Endothelial cell of umbilical vein (primary cell): Measurements from ENCODE around the gene ABI3. TPM values are rescaled to one million over a fixed set of nuclear protein-coding genes. Genes with fewer than 3 reads are reported as not detected.

ENCODE experiments used
- BruUV-seq: library from RNA; stranded (reverse); fragments of 400-500 nt; replicated peaks from 2 replicates; lab custom pipeline; 2021; lab: Mats Ljungman, UMichigan
- CTCF ChIA-PET: fragments of 300-600, 350-600 bp; sonication (Branson Sonifier 250); formaldehyde crosslinking; loops from one replicate; lab custom pipeline; 2021; ENCODE audit warnings: antibody characterized with exemption, inconsistent platforms; lab: Charles Lee
- POLR2A ChIA-PET: fragments of 300-600, 350-600 bp; sonication (Branson Sonifier 250); formaldehyde crosslinking; loops from one replicate; lab custom pipeline; 2021; ENCODE audit warnings: antibody characterized with exemption, inconsistent platforms; lab: Charles Lee
- DNase-seq: peaks from one replicate; pipeline ENCODE4 v3.0.0-alpha.2; 2011; ENCODE audit warnings: low read depth, low spot score
- FAIRE-seq: peaks from 2 replicates; lab custom pipeline; 2011; peaks lifted over from hg19 to GRCh38; lab: Jason Lieb, UNC
- H2AFZ ChIP-seq: 2 replicates; pipeline ENCODE4 v1.6.0; 2012; ENCODE audit warnings: low read depth, low read length, control low read depth, inconsistent platforms
- H3K27ac ChIP-seq: 2 replicates; pipeline ENCODE4 v1.5.1; 2011; ENCODE audit warnings: low read depth, mild to moderate bottlenecking, control low read depth, low read length, moderate library complexity; ENCODE audit not compliant: insufficient read depth
- H3K27me3 ChIP-seq, 2 experiments: 2 replicates each; pipeline versions ENCODE4 v1.6.0 to v1.6.1; 2011; ENCODE audit warnings: low read length in 2 of 2, mixed read lengths in 1 of 2; ENCODE audit not compliant: control insufficient read depth in 2 of 2, insufficient read depth in 2 of 2
- H3K36me3 ChIP-seq, 2 experiments: 2 replicates in 1 of 2; 3 replicates in 1 of 2; pipeline ENCODE4 v1.5.1; 2011; ENCODE audit warnings: low read length in 2 of 2, mild to moderate bottlenecking in 1 of 2, moderate library complexity in 1 of 2; ENCODE audit not compliant: control insufficient read depth in 2 of 2, insufficient read depth in 2 of 2; ENCODE audit errors: extremely low read depth in 1 of 2
- H3K4me1 ChIP-seq: 3 replicates; pipeline ENCODE4 v1.5.1; 2011; ENCODE audit warnings: mild to moderate bottlenecking, low read length; ENCODE audit not compliant: control insufficient read depth, insufficient read depth; ENCODE audit errors: extremely low read depth
- H3K4me2 ChIP-seq: 2 replicates; pipeline ENCODE4 v1.6.1; 2011; ENCODE audit warnings: low read length, control low read depth, mixed read lengths; ENCODE audit not compliant: insufficient read depth
- H3K4me3 ChIP-seq, 3 experiments: fragments of 200-600 bp in 1 of 3; sonication (generic), shearing (Covaris generic) in 1 of 3; replicated peaks in 1 of 3; 2 replicates each; pipeline ENCODE4 v1.5.1; 2011 to 2016; ENCODE audit warnings: control low read depth in 3 of 3, low read length in 3 of 3, mild to moderate bottlenecking in 2 of 3, inconsistent platforms in 1 of 3, low read depth in 1 of 3, moderate library complexity in 1 of 3; ENCODE audit not compliant: insufficient read depth in 1 of 3
- H3K79me2 ChIP-seq: 2 replicates; pipeline ENCODE4 v1.6.0; 2012; ENCODE audit warnings: low read length, inconsistent platforms; ENCODE audit not compliant: control insufficient read depth, insufficient read depth
- H3K9ac ChIP-seq: replicated peaks from 2 replicates; pipeline ENCODE3; 2011; ENCODE audit warnings: low read length, control low read depth; ENCODE audit not compliant: insufficient read depth; ENCODE audit errors: extremely low read depth
- H3K9me1 ChIP-seq: replicated peaks from 3 replicates; pipeline ENCODE4 v1.6.0; 2011; ENCODE audit warnings: mild to moderate bottlenecking, low read length; ENCODE audit not compliant: control insufficient read depth, insufficient read depth; ENCODE audit errors: extremely low read depth
- H3K9me3 ChIP-seq: replicated peaks from 2 replicates; pipeline ENCODE4 v1.5.1; 2012; ENCODE audit warnings: low read length, inconsistent platforms; ENCODE audit not compliant: control insufficient read depth, insufficient read depth
- H4K20me1 ChIP-seq: replicated peaks from 2 replicates; pipeline ENCODE3; 2011; ENCODE audit warnings: mild to moderate bottlenecking, low read length; ENCODE audit not compliant: control insufficient read depth, insufficient read depth; ENCODE audit errors: extremely low read depth
- FOS ChIP-seq: IDR thresholded peaks from 2 replicates; pipeline ENCODE4 v1.6.1; 2011; ENCODE audit warnings: mild to moderate bottlenecking, low read length, moderate library complexity, borderline replicate concordance; ENCODE audit not compliant: insufficient read depth
- GATA2 ChIP-seq: IDR thresholded peaks from 2 replicates; pipeline ENCODE4 v1.7.0; 2011; ENCODE audit warnings: low read depth, mild to moderate bottlenecking, moderate library complexity, mixed read lengths, low read length; ENCODE audit not compliant: insufficient read length, insufficient read depth
- MAX ChIP-seq: IDR thresholded peaks from 2 replicates; pipeline ENCODE4 v1.6.1; 2011; ENCODE audit not compliant: insufficient read depth, insufficient read length
- MYC ChIP-seq: IDR thresholded peaks from one replicate; pipeline ENCODE4 v1.6.1; 2011; ENCODE audit warnings: mild to moderate bottlenecking, low read depth, low read length
- dilution Hi-C: fragments of 300-500 bp; cut with MboI; formaldehyde crosslinking; loops from one replicate; pipeline ENCODE4 v1.15.0; 2019; ENCODE audit warnings: low sequenced_read_pairs; ENCODE audit not compliant: extremely low pct_ligation_motif_present
- intact Hi-C: fragments of 100-400 bp; cut with micrococcal nuclease; formaldehyde crosslinking; loops from one replicate; pipeline ENCODE4 v1.10.0; 2022
- polyA plus RNA-seq, 4 experiments: library from polyadenylated mRNA; depleted of rRNA in 3 of 4; stranded (reverse) in 3 of 4; unstranded in 1 of 4; fragments of >200 nt; gene quantifications; 2 replicates each; pipeline versions ENCODE4 v1.2.1 to v1.2.3, GENCODE V29; 2011 to 2012; ENCODE audit warnings: missing spikeins in 1 of 4
- total RNA-seq: library from RNA; stranded (reverse); gene quantifications from 2 replicates; pipeline ENCODE4 v1.2.3, GENCODE V29; 2021
- TF ChIP-seq, protein P1 (sequence below), 2 donors: IDR thresholded peaks; 1 replicate in 1 of 2; 2 replicates in 1 of 2; pipeline ENCODE4 v1.5.1; 2011; ENCODE audit warnings: low read length in 2 of 2, mild to moderate bottlenecking in 2 of 2, moderate library complexity in 2 of 2, control low read depth in 1 of 2, inconsistent platforms in 1 of 2, low read depth in 1 of 2; ENCODE audit not compliant: insufficient read depth in 1 of 2; ENCODE audit errors: extremely low read depth in 1 of 2

The ABI3 gene
- total and polyA plus RNA-seq, 2 donors (not counting 3 experiments of a cell fraction or from before 2014, with no cell fraction given): 35.2 to 35.5 TPM

- intact Hi-C loops (no loop called here), dilution Hi-C loops (no loop called here)
- Histone ChIP-seq H3K4me2 (no peak overlapping the region), H4K20me1 (no peaks in the 10 kb centered on the region), H3K36me3 (no peaks in the 10 kb centered on the region), H2AFZ (no peak overlapping the region), H3K4me1 (no peaks in the 10 kb centered on the region), H3K27me3 (peaks cover 0 to 1% of the 10 kb centered on the region in 2 experiments), H3K79me2 (no peaks in the 10 kb centered on the region), H3K9me3 (no peaks in the 10 kb centered on the region), H3K27ac (no peak overlapping the region), H3K9ac (no peak overlapping the region), H3K4me3 (no peak overlapping the region), H3K9me1 (no peaks in the 10 kb centered on the region)
- no peak for FAIRE-seq
- CTCF ChIA-PET: no interaction called here
- POLR2A ChIA-PET: no interaction called here
- no TSS peak for BruUV-seq
- DNase-seq: no peak
- TF ChIP-seq MAX (no peak), GATA2 (no peak), FOS (no peak), MYC (no peak)
- TF ChIP-seq, protein P1, sequence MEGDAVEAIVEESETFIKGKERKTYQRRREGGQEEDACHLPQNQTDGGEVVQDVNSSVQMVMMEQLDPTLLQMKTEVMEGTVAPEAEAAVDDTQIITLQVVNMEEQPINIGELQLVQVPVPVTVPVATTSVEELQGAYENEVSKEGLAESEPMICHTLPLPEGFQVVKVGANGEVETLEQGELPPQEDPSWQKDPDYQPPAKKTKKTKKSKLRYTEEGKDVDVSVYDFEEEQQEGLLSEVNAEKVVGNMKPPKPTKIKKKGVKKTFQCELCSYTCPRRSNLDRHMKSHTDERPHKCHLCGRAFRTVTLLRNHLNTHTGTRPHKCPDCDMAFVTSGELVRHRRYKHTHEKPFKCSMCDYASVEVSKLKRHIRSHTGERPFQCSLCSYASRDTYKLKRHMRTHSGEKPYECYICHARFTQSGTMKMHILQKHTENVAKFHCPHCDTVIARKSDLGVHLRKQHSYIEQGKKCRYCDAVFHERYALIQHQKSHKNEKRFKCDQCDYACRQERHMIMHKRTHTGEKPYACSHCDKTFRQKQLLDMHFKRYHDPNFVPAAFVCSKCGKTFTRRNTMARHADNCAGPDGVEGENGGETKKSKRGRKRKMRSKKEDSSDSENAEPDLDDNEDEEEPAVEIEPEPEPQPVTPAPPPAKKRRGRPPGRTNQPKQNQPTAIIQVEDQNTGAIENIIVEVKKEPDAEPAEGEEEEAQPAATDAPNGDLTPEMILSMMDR (IDR thresholded peaks at IDR 0.05; ENCODE audit: extremely low read depth in 1 of 2, insufficient read depth in 1 of 2, low read depth in 1 of 2, low read length in 2 of 2): no peak
Observed at GRCh38 chr17:49241692-49242397, 31.3 kb downstream of the ABI3 start.
